ENCODE results near the gene NES. TPM values are rescaled to one million over a fixed set of nuclear protein-coding genes. Genes with fewer than 3 reads are reported as not detected.

The NES gene
- total and polyA plus RNA-seq, 5 donors from 2014 or later: 0.10 TPM; not detected in 4

DNA sequence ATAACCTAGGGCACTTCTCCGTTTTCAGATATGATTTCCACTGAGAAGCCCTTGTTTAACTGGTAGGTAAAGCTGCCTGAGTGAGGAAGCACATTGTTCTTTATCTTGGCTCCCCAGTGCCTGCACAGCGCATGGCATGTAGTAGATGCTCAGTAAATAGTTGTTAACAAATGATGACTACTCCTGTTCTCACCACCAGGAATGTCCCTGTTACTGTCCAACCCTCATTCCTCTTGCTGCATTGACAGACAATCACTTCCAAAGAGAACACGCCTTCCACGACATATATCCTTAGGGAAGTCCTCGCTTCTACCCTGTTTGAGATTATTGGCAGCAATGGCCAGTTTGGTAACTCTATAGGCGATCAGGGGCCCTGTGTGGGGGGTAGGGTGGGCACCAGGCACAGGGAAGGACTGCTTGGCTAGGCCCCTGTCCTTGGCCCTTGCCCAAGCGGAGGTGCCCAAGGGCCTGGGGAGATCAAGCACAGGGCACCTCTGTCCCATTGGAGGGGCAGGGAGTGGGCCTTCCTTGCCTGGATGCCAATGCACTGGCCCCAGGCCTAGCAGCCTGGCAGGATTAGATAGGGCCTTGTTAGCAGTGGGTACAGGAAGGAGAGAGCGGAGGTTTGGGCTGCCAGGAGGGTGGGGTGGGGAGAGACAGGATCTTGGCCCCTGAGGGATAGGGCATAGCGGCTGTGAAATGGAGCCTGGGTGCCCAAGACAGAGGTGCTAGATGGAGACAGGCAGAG, 10.2 kb downstream of the NES start:
- Mint-ChIP-seq H3K9me3 (no peaks in the 10 kb centered on the region), H3K4me3 (no peak overlapping the region), H3K27me3 (peaks cover 21% of the 10 kb centered on the region), H3K4me1 (peaks cover 0 to 9% (median 3%) of the 10 kb centered on the region in 4 donors), H3K36me3 (no peaks in the 10 kb centered on the region), H3K27ac (no peak overlapping the region)
- ATAC-seq (ENCODE audit: low read depth in 2 of 2) (no peak), DNase-seq (no peak)
- H3K9me3 ChIP-seq (ENCODE audit: control insufficient read depth in 2 of 2, low read length in 2 of 2): no peaks in the 10 kb centered on the region
- H3K4me1 ChIP-seq (ENCODE audit: control insufficient read depth, insufficient read depth, low read length, poor library complexity, severe bottlenecking): peaks cover 6% of the 10 kb centered on the region
- no peaks in the 10 kb centered on the region for H3K27me3 ChIP-seq (ENCODE audit: control insufficient read depth, insufficient read depth, low read length)
- no peak overlapping the region for H3K27ac ChIP-seq (ENCODE audit: insufficient read depth, low read length, poor library complexity, severe bottlenecking)
- no peaks in the 10 kb centered on the region for H3K36me3 ChIP-seq (ENCODE audit: control insufficient read depth, insufficient read depth, low read length)
- no peak overlapping the region for H3K4me3 ChIP-seq (ENCODE audit: low read depth, low read length)

GRCh38 chr1:156665539-156665938, 11.7 kb downstream of the NES start:
- no peak for DNase-seq
- H3K27ac ChIP-seq (ENCODE audit: insufficient read depth, low read length, poor library complexity, severe bottlenecking): no peak overlapping the region
- Mint-ChIP-seq H3K4me1 (peaks cover 0 to 23% (median 4%) of the 10 kb centered on the region in 4 donors), H3K27me3 (peaks cover 13% of the 10 kb centered on the region), H3K4me3 (peak overlapping the region in 1 of 4 donors; percentile 32), H3K36me3 (no peaks in the 10 kb centered on the region), H3K9me3 (no peaks in the 10 kb centered on the region), H3K27ac (no peak overlapping the region)
- no peak for ATAC-seq (ENCODE audit: low read depth in 2 of 2)
- no peaks in the 10 kb centered on the region for H3K27me3 ChIP-seq (ENCODE audit: control insufficient read depth, insufficient read depth, low read length)
- no peak overlapping the region for H3K4me3 ChIP-seq (ENCODE audit: low read depth, low read length)
- H3K4me1 ChIP-seq (ENCODE audit: control insufficient read depth, insufficient read depth, low read length, poor library complexity, severe bottlenecking): peaks cover 19% of the 10 kb centered on the region
- no peaks in the 10 kb centered on the region for H3K36me3 ChIP-seq (ENCODE audit: control insufficient read depth, insufficient read depth, low read length)
- no peaks in the 10 kb centered on the region for H3K9me3 ChIP-seq (ENCODE audit: control insufficient read depth in 2 of 2, low read length in 2 of 2)

DNA sequence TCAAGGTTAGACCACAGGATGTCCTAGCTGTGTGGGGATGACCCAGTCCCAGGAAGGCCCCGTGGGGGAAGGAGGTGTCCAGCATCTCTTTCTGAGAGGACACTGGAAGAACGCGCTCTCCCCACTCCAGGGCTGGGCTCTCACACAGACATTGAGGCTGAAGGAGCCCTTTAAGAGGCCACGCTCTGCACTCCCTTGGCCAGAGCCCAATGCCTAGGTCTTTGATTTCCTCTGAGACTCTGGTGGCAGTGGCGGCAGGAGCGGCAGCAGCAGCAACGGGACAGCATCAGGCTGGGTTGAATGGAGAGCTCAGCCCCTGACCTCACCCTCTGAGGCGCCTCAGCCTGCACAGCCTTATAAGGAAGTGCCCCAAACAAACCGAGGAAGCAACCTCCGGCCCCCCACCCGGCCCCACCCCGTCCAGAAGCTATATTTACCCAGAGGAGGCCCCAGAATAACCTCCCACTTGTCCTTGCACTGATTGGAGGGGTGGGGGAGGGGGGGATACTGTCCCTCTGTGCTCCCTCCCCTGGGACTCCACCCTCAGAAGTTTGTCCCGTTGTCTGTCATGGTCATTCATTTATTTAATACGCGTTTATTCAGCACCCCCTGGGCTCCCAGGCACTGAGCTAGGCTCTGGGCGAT, 12.3 kb downstream of the NES start:
- Mint-ChIP-seq H3K4me3 (no peak overlapping the region), H3K4me1 (peaks cover 0 to 30% (median 8%) of the 10 kb centered on the region in 4 donors), H3K27me3 (peaks cover 13% of the 10 kb centered on the region), H3K9me3 (no peaks in the 10 kb centered on the region), H3K27ac (no peak overlapping the region), H3K36me3 (no peaks in the 10 kb centered on the region)
- ATAC-seq (ENCODE audit: low read depth in 2 of 2) (no peak), DNase-seq (no peak)
- peaks cover 23% of the 10 kb centered on the region for H3K4me1 ChIP-seq (ENCODE audit: control insufficient read depth, insufficient read depth, low read length, poor library complexity, severe bottlenecking)
- no peak overlapping the region for H3K4me3 ChIP-seq (ENCODE audit: low read depth, low read length)
- no peak overlapping the region for H3K27ac ChIP-seq (ENCODE audit: insufficient read depth, low read length, poor library complexity, severe bottlenecking)
- H3K36me3 ChIP-seq (ENCODE audit: control insufficient read depth, insufficient read depth, low read length): no peaks in the 10 kb centered on the region
- H3K27me3 ChIP-seq (ENCODE audit: control insufficient read depth, insufficient read depth, low read length): no peaks in the 10 kb centered on the region
- H3K9me3 ChIP-seq (ENCODE audit: control insufficient read depth in 2 of 2, low read length in 2 of 2): no peaks in the 10 kb centered on the region

DNA sequence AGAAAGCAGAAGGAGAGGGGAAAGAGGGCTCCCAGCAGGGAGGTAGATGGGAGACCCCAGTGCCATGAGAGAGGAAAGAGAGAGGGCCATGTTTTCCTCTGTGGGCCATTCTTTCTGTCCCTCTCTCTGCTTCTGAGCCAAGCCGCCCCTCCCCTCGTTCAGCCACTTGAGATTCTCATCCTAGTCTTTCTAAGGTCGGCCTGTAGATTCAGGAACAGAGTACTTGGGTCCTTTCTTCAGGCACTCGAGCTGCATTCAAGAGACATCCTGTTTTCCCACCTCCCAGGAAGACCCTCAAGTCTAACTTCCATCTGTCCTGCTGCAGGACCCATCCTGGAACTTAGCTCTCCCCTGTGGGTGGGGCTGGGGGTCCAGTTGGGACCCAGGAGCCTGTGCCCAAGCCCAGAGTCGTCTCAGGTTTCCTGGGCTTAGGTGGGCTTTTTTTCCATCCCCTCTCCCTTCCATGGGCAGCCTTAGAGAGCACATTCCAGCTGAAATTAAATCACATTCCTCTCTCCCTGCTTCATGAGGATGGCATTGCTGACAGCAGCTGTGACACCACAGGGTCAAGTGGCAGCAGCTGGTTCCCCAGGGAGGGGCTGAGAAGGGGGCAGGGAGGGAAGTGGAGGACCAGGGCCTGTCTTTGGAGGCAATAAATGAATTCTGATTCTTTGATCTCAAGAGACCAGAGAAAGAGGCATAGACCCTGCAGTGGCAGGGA, 13.0 kb downstream of the NES start:
- H3K4me3 ChIP-seq (ENCODE audit: low read depth, low read length): no peak overlapping the region
- H3K4me1 Mint-ChIP-seq: peaks cover 0 to 35% (median 14%) of the 10 kb centered on the region in 4 donors
- no peak for ATAC-seq (ENCODE audit: low read depth in 2 of 2)
- H3K27me3 Mint-ChIP-seq: peaks cover 18% of the 10 kb centered on the region
- H3K4me3 Mint-ChIP-seq: no peak overlapping the region
- no peaks in the 10 kb centered on the region for H3K27me3 ChIP-seq (ENCODE audit: control insufficient read depth, insufficient read depth, low read length)
- no peak overlapping the region for H3K27ac ChIP-seq (ENCODE audit: insufficient read depth, low read length, poor library complexity, severe bottlenecking)
- no peaks in the 10 kb centered on the region for H3K9me3 ChIP-seq (ENCODE audit: control insufficient read depth in 2 of 2, low read length in 2 of 2)
- H3K4me1 ChIP-seq (ENCODE audit: control insufficient read depth, insufficient read depth, low read length, poor library complexity, severe bottlenecking): peaks cover 30% of the 10 kb centered on the region
- DNase-seq: no peak
- H3K27ac Mint-ChIP-seq: no peak overlapping the region
- no peaks in the 10 kb centered on the region for H3K9me3 Mint-ChIP-seq
- H3K36me3 ChIP-seq (ENCODE audit: control insufficient read depth, insufficient read depth, low read length): no peaks in the 10 kb centered on the region
- H3K36me3 Mint-ChIP-seq: no peaks in the 10 kb centered on the region

GRCh38 chr1:156663178-156663577, 14.0 kb downstream of the NES start:
- Histone ChIP-seq H3K27me3 (ENCODE audit: control insufficient read depth, insufficient read depth, low read length) (no peaks in the 10 kb centered on the region), H3K36me3 (ENCODE audit: control insufficient read depth, insufficient read depth, low read length) (no peaks in the 10 kb centered on the region), H3K4me3 (ENCODE audit: low read depth, low read length) (no peak overlapping the region), H3K27ac (ENCODE audit: insufficient read depth, low read length, poor library complexity, severe bottlenecking) (no peak overlapping the region), H3K9me3 (ENCODE audit: control insufficient read depth in 2 of 2, low read length in 2 of 2) (no peaks in the 10 kb centered on the region), H3K4me1 (ENCODE audit: control insufficient read depth, insufficient read depth, low read length, poor library complexity, severe bottlenecking) (peaks cover 30% of the 10 kb centered on the region)
- no peak for ATAC-seq (ENCODE audit: low read depth in 2 of 2)
- Mint-ChIP-seq H3K4me1 (peaks cover 0 to 40% (median 14%) of the 10 kb centered on the region in 4 donors), H3K36me3 (no peaks in the 10 kb centered on the region), H3K4me3 (no peak overlapping the region), H3K9me3 (no peaks in the 10 kb centered on the region), H3K27me3 (peaks cover 15% of the 10 kb centered on the region), H3K27ac (peak overlapping the region in 1 of 3 donors; percentile 20)
- no peak for DNase-seq

- peaks cover 0 to 45% (median 15%) of the 10 kb centered on the region in 4 donors for H3K4me1 Mint-ChIP-seq
- H3K4me3 ChIP-seq (ENCODE audit: low read depth, low read length): no peak overlapping the region
Measured at GRCh38 chr1:156662800-156663055, 14.5 kb downstream of the NES start.

GRCh38 chr1:156662005-156662799, 15.0 kb downstream of the NES start:
- Histone ChIP-seq H3K27me3 (ENCODE audit: control insufficient read depth, insufficient read depth, low read length) (no peaks in the 10 kb centered on the region), H3K9me3 (ENCODE audit: control insufficient read depth in 2 of 2, low read length in 2 of 2) (no peaks in the 10 kb centered on the region), H3K36me3 (ENCODE audit: control insufficient read depth, insufficient read depth, low read length) (no peaks in the 10 kb centered on the region), H3K27ac (ENCODE audit: insufficient read depth, low read length, poor library complexity, severe bottlenecking) (no peak overlapping the region), H3K4me1 (ENCODE audit: control insufficient read depth, insufficient read depth, low read length, poor library complexity, severe bottlenecking) (peaks cover 40% of the 10 kb centered on the region), H3K4me3 (ENCODE audit: low read depth, low read length) (no peak overlapping the region)
- H3K9me3 Mint-ChIP-seq: no peaks in the 10 kb centered on the region
- no peak overlapping the region for H3K4me3 Mint-ChIP-seq
- H3K27ac Mint-ChIP-seq: peak overlapping the region in 2 of 3 donors; percentile 42 to 66
- peaks cover 0 to 50% (median 20%) of the 10 kb centered on the region in 4 donors for H3K4me1 Mint-ChIP-seq
- H3K36me3 Mint-ChIP-seq: no peaks in the 10 kb centered on the region
- DNase-seq (no peak), ATAC-seq (ENCODE audit: low read depth in 2 of 2) (no peak)
- H3K27me3 Mint-ChIP-seq: peaks cover 23% of the 10 kb centered on the region

More at GRCh38 chr1:156662800-156663055, 14.5 kb downstream of the NES start:
- no peak overlapping the region for H3K27ac ChIP-seq (ENCODE audit: insufficient read depth, low read length, poor library complexity, severe bottlenecking)
- Mint-ChIP-seq H3K27ac (peak overlapping the region in 1 of 3 donors; percentile 34), H3K27me3 (peaks cover 17% of the 10 kb centered on the region), H3K4me3 (no peak overlapping the region), H3K36me3 (no peaks in the 10 kb centered on the region), H3K9me3 (no peaks in the 10 kb centered on the region)
- no peaks in the 10 kb centered on the region for H3K27me3 ChIP-seq (ENCODE audit: control insufficient read depth, insufficient read depth, low read length)
- ATAC-seq (ENCODE audit: low read depth in 2 of 2) (no peak), DNase-seq (no peak)
- H3K36me3 ChIP-seq (ENCODE audit: control insufficient read depth, insufficient read depth, low read length): no peaks in the 10 kb centered on the region
- H3K4me1 ChIP-seq (ENCODE audit: control insufficient read depth, insufficient read depth, low read length, poor library complexity, severe bottlenecking): peaks cover 34% of the 10 kb centered on the region
- H3K9me3 ChIP-seq (ENCODE audit: control insufficient read depth in 2 of 2, low read length in 2 of 2): no peaks in the 10 kb centered on the region
